Testis (tissue), 3 donors: ENCODE data around the gene PCF11. TPM values are rescaled to one million over a fixed set of nuclear protein-coding genes. Genes with fewer than 3 reads are reported as not detected.

Experiments
- DNase-seq: peaks from one replicate; pipeline ENCODE4 v3.0.0-alpha.2; 2019
- H3K27ac ChIP-seq, 2 donors: fragments of 200-600 bp; sonication (generic); one replicate each; pipeline ENCODE4 v1.5.1; 2019
- H3K27me3 ChIP-seq: fragments of 200-600 bp; sonication (generic); one replicate; pipeline ENCODE4 v1.5.1; 2019
- H3K36me3 ChIP-seq: fragments of 200-600 bp; sonication (generic); one replicate; pipeline ENCODE4 v1.5.1; 2017; ENCODE audit warnings: low read depth; ENCODE audit errors: missing control alignments
- H3K4me1 ChIP-seq: fragments of 200-600 bp; sonication (generic); one replicate; pipeline ENCODE4 v1.5.1; 2019
- H3K4me3 ChIP-seq, 2 donors: fragments of 200-600 bp; sonication (generic); one replicate each; pipeline ENCODE4 v1.5.1; 2017 to 2019
- H3K9me3 ChIP-seq: fragments of 200-600 bp; sonication (generic); one replicate; pipeline ENCODE4 v1.5.1; 2017
- CTCF ChIP-seq, 3 experiments: fragments of 450-650 bp in 2 of 3; fragments of 200-600 bp in 1 of 3; sonication (generic) in 1 of 3; IDR thresholded peaks; one replicate each; pipeline ENCODE4 v1.5.1; 2016 to 2019; ENCODE audit warnings: antibody characterized with exemption in 3 of 3, mild to moderate bottlenecking in 2 of 3, moderate library complexity in 1 of 3
- POLR2A ChIP-seq: fragments of 450-650 bp; IDR thresholded peaks from one replicate; pipeline ENCODE4 v1.6.1; 2017; ENCODE audit warnings: antibody characterized with exemption, mild to moderate bottlenecking, moderate library complexity
- WGBS, 2 donors: methylation state at CpG; one replicate each; pipeline ENCODE4 v1.1.5; 2018; 5-methylcytosine and 5-hydroxymethylcytosine counted together
- intact Hi-C: fragments of 100-400 bp; cut with DNase I; formaldehyde crosslinking; loops from one replicate; pipeline ENCODE4 v1.15.1; 2023; ENCODE audit warnings: low total_unique reads
- polyA plus RNA-seq: library from polyadenylated mRNA; stranded (reverse); fragments of 350-450 nt; fragmentation: Illumina TruSeq; extraction: RNeasy Lipid Tissue Mini Kit (QIAGEN cat#74804); gene quantifications from one replicate; pipeline ENCODE4 v1.2.3, GENCODE V29; 2014; ENCODE audit warnings: low read depth, low replicate concordance; ENCODE audit not compliant: insufficient read depth
- total RNA-seq, 2 donors: library from RNA; depleted of rRNA; stranded (reverse); fragments of >200 nt; gene quantifications; one replicate each; pipeline ENCODE4 v1.2.3, GENCODE V29; 2016

The PCF11 gene
- total and polyA plus RNA-seq, 3 donors from 2014 or later, result 36.1 to 100.0 (median 80.5) TPM

GRCh38 chr11:83122766-83123165 lies 34.2 kb upstream of the PCF11 start:
- H3K4me3 ChIP-seq, result no peak overlapping the region
- intact Hi-C loops, result no loop called here

GRCh38 chr11:83124636-83125424 lies 32.1 kb upstream of the PCF11 start:
- TF ChIP-seq CTCF (IDR thresholded peaks at IDR 0.05), result no peak
- TF ChIP-seq POLR2A, result no peak
- Histone ChIP-seq H3K4me3 (no peak overlapping the region), H3K36me3 (no peaks in the 10 kb centered on the region), H3K27ac (peak overlapping the region in 1 of 2 donors; percentile 82), H3K27me3 (no peaks in the 10 kb centered on the region), H3K9me3 (no peaks in the 10 kb centered on the region), H3K4me1 (peaks cover 5% of the 10 kb centered on the region)
- intact Hi-C loops, result no loop called here
- WGBS, 2 donors, result 54 to 59% methylated on average over 4 of the region's 4 CpGs
- no peak for DNase-seq

More at GRCh38 chr11:83122766-83123165, 34.2 kb upstream of the PCF11 start:
- Histone ChIP-seq H3K27ac (no peak overlapping the region), H3K36me3 (no peaks in the 10 kb centered on the region), H3K27me3 (no peaks in the 10 kb centered on the region), H3K9me3 (no peaks in the 10 kb centered on the region), H3K4me1 (peaks cover 8% of the 10 kb centered on the region)
- no peak for DNase-seq
- 90 to 91% methylated on average over 2 of the region's 2 CpGs for WGBS, 2 donors
- no peak for TF ChIP-seq POLR2A
- no peak for TF ChIP-seq CTCF (IDR thresholded peaks at IDR 0.05)

GRCh38 chr11:83125577-83125976 lies 31.4 kb upstream of the PCF11 start:
- no peak for DNase-seq
- H3K4me3 ChIP-seq, result no peak overlapping the region
- no peaks in the 10 kb centered on the region for H3K36me3 ChIP-seq
- intact Hi-C loops, result no loop called here
- no peaks in the 10 kb centered on the region for H3K9me3 ChIP-seq
- H3K27me3 ChIP-seq, result no peaks in the 10 kb centered on the region
- WGBS, 2 donors, result 67 to 81% methylated on average over 5 of the region's 5 CpGs
- TF ChIP-seq CTCF (IDR thresholded peaks at IDR 0.05) (no peak), POLR2A (no peak)
- H3K27ac ChIP-seq, result peak overlapping the region; percentile 59 to 82
- peaks cover 5% of the 10 kb centered on the region for H3K4me1 ChIP-seq

- 88% methylated on average over 5 of the region's 5 CpGs for WGBS, 2 donors
These were observed 29.7 kb upstream of the PCF11 start for GRCh38 chr11:83127310-83127637.

More at GRCh38 chr11:83127310-83127637, 29.7 kb upstream of the PCF11 start:
- Histone ChIP-seq H3K36me3 (no peaks in the 10 kb centered on the region), H3K27me3 (no peaks in the 10 kb centered on the region), H3K4me1 (peaks cover 5% of the 10 kb centered on the region), H3K9me3 (no peaks in the 10 kb centered on the region), H3K4me3 (no peak overlapping the region), H3K27ac (peak overlapping the region; percentile 70 to 82)
- TF ChIP-seq POLR2A, result no peak
- TF ChIP-seq CTCF (IDR thresholded peaks at IDR 0.05), result no peak
- no peak for DNase-seq
- intact Hi-C loops, result no loop called here
